K562 (cell line): Measurements from ENCODE around the gene TSPAN18. TPM values are rescaled to one million over a fixed set of nuclear protein-coding genes. Genes with fewer than 3 reads are reported as not detected.

Source experiments
- BRF1 ChIP-seq: IDR thresholded peaks from 3 replicates; pipeline ENCODE4 v1.6.1; 2011; ENCODE audit warnings: borderline replicate concordance, mild to moderate bottlenecking; ENCODE audit not compliant: insufficient read length; ENCODE audit errors: extremely low read depth
- CHD2 ChIP-seq: IDR thresholded peaks from 2 replicates; pipeline ENCODE4 v1.6.1; 2011; ENCODE audit warnings: low read depth, low read length
- DDX20 ChIP-seq: fragments of 450-650 bp; IDR thresholded peaks from 2 replicates; pipeline ENCODE4 v1.6.1; 2016; ENCODE audit warnings: missing genetic modification characterization, low read depth, mild to moderate bottlenecking, missing compliant biosample characterization, moderate library complexity
- POLR3A ChIP-seq: IDR thresholded peaks from 2 replicates; pipeline ENCODE4 v1.6.1; 2011; ENCODE audit warnings: borderline replicate concordance, mild to moderate bottlenecking, moderate library complexity; ENCODE audit not compliant: insufficient read length, insufficient read depth; ENCODE audit errors: extremely low read depth
- RFX1 ChIP-seq: fragments of 450-650 bp; IDR thresholded peaks from 2 replicates; pipeline ENCODE4 v1.6.1; 2016; ENCODE audit warnings: mild to moderate bottlenecking, moderate library complexity
- ZNF274 ChIP-seq: IDR thresholded peaks from 2 replicates; pipeline ENCODE4 v1.6.1; 2011; ENCODE audit warnings: low read depth, mild to moderate bottlenecking, low read length, moderate library complexity, borderline replicate concordance
- ZNF507 ChIP-seq: conservative IDR thresholded peaks from 2 replicates; pipeline ENCODE4 v1.6.1; 2017; ENCODE audit warnings: missing genetic modification characterization, missing compliant biosample characterization
- polyA plus RNA-seq, 8 experiments: library from polyadenylated mRNA; depleted of rRNA in 4 of 8; stranded (reverse) in 5 of 8; unstranded in 3 of 8; fragments of >200 nt; fragmentation: Nextera tagmentation in 2 of 8; fragmentation: Illumina TruSeq in 1 of 8; extraction: Ambion mirVana in 2 of 8; extraction: Trizol in 1 of 8; gene quantifications; 2 replicates each; pipeline versions ENCODE4 v1.2.1 to v1.2.3, GENCODE V29; 2011 to 2014; ENCODE audit warnings: inconsistent platforms in 1 of 8, missing spikeins in 1 of 8
- total RNA-seq, 7 experiments: library from RNA; depleted of rRNA in 6 of 7; stranded (reverse); fragments of >200 nt in 6 of 7; fragmentation: Illumina TruSeq in 2 of 7; extraction: Trizol in 2 of 7; gene quantifications; 2 replicates each; pipeline versions ENCODE4 v1.2.1 to v1.2.3, GENCODE V29; 2011 to 2021; ENCODE audit warnings: low replicate concordance in 1 of 7
- TF ChIP-seq, protein P1 (sequence below), 2 experiments: fragments of 450-650 bp; IDR thresholded peaks; 2 replicates each; pipeline ENCODE4 v1.6.1; 2016; ENCODE audit warnings: mild to moderate bottlenecking in 2 of 2, borderline replicate concordance in 1 of 2, low read depth in 1 of 2, moderate library complexity in 1 of 2
- TF ChIP-seq, protein P2 (sequence below): sonication (generic); formaldehyde crosslinking; IDR thresholded peaks from 2 replicates; pipeline ENCODE4 v1.8.0; 2022; ENCODE audit warnings: mild to moderate bottlenecking, missing genetic modification reagents
- TF ChIP-seq, protein P3 (sequence below): fragments of 250-450 bp; sonication (Bioruptor Pico); IDR thresholded peaks from 2 replicates; pipeline ENCODE4 v1.4.0; 2020; ENCODE audit warnings: mild to moderate bottlenecking
- TF ChIP-seq, protein P4 (sequence below): fragments of 250-450 bp; sonication (Bioruptor Pico); IDR thresholded peaks from 2 replicates; pipeline ENCODE4 v1.5.0; 2021

TSPAN18 gene
- total and polyA plus RNA-seq, 9 of the 15 experiments (the other 6 are each of a cell fraction or from before 2014, with no cell fraction given): 0.17 to 0.35 (median 0.22) TPM; not detected in 4

DNA sequence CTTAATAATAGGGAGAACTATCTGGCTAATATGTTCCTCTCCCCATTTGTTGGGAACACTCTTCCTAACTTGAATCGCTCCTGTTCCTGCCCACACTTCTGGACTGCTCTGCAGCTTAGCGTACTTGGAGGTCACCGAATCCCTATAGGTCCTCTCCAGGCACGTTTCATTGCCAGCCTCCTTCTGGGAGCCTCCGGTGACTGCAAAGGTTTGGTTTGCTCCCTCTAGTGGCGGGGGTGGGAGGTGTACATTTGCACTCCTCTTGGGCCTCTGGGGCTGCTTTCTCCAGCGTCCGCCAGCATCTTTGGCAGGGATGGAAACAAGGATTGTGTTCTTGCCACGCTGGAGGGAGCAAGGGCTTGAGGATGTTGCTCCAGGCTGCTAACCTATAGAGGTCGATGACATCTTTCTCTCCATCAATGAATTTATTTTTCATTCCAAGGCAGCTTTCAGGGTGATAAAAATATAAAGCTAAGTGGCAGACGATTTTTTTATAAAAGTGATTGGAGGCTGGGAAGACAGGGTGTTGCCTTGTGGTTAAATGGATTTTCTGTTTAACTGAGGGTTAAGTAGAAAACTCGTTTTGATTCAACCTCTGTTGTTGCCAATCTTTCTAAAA lies 48.7 kb downstream of the TSPAN18 start (continued):
- TF ChIP-seq, protein P1, sequence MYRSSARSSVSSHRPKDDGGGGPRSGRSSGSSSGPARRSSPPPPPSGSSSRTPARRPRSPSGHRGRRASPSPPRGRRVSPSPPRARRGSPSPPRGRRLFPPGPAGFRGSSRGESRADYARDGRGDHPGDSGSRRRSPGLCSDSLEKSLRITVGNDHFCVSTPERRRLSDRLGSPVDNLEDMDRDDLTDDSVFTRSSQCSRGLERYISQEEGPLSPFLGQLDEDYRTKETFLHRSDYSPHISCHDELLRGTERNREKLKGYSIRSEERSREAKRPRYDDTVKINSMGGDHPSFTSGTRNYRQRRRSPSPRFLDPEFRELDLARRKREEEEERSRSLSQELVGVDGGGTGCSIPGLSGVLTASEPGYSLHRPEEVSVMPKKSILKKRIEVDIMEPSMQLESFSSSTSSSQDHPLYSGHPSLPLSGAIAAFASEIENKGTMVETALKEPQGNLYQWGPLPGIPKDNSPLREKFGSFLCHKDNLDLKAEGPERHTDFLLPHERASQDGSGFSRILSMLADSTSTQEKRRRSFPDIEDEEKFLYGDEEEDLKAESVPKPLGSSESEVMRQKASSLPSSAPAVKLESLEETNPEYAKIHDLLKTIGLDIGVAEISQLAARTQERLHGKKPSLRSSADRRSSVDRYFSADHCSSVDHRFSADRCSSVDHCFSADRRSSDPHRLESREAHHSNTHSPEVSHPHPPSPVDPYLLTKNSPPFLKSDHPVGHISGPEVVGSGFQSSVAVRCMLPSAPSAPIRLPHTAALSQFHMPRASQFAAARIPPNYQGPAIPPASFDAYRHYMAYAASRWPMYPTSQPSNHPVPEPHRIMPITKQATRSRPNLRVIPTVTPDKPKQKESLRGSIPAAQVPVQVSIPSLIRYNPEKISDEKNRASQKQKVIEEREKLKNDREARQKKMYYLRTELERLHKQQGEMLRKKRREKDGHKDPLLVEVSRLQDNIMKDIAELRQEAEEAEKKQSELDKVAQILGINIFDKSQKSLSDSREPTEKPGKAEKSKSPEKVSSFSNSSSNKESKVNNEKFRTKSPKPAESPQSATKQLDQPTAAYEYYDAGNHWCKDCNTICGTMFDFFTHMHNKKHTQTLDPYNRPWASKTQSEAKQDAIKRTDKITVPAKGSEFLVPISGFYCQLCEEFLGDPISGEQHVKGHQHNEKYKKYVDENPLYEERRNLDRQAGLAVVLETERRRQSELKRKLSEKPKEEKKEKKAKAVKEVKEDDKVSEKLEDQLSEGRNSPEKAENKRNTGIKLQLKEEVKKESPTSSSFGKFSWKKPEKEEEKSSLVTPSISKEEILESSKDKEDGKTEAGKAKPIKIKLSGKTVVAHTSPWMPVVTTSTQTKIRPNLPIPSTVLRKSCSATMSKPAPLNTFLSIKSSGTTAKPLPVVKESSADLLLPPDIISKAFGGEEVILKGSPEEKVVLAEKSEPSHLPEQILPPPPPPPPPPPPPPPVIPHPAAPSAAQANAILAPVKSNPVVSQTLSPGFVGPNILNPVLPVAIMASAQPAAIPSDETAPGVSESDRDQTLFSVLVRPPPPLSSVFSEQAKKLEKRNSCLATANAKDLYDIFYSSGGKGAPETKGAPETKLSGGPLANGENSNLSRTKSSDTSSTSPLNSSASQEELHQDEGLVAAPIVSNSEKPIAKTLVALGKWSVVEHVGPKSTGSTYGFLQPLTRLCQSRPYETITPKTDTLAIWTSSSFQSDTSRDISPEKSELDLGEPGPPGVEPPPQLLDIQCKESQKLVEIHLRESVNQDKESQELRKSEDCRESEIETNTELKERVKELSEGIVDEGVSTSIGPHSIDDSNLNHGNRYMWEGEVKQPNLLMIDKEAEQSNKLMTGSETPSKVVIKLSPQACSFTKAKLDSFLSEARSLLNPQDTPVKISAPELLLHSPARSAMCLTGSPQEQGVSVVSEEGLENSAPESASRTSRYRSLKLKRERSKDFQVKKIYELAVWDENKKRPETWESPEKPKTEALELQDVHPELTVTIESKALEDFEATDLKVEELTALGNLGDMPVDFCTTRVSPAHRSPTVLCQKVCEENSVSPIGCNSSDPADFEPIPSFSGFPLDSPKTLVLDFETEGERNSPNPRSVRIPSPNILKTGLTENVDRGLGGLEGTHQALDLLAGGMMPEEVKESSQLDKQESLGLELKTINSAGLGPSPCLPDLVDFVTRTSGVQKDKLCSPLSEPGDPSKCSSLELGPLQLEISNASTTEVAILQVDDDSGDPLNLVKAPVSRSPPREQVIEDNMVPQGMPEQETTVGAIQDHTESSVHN (IDR thresholded peaks at IDR 0.05; ENCODE audit: borderline replicate concordance in 1 of 2, low read depth in 1 of 2): no peak
- no peak for TF ChIP-seq ZNF274
- TF ChIP-seq, protein P2, sequence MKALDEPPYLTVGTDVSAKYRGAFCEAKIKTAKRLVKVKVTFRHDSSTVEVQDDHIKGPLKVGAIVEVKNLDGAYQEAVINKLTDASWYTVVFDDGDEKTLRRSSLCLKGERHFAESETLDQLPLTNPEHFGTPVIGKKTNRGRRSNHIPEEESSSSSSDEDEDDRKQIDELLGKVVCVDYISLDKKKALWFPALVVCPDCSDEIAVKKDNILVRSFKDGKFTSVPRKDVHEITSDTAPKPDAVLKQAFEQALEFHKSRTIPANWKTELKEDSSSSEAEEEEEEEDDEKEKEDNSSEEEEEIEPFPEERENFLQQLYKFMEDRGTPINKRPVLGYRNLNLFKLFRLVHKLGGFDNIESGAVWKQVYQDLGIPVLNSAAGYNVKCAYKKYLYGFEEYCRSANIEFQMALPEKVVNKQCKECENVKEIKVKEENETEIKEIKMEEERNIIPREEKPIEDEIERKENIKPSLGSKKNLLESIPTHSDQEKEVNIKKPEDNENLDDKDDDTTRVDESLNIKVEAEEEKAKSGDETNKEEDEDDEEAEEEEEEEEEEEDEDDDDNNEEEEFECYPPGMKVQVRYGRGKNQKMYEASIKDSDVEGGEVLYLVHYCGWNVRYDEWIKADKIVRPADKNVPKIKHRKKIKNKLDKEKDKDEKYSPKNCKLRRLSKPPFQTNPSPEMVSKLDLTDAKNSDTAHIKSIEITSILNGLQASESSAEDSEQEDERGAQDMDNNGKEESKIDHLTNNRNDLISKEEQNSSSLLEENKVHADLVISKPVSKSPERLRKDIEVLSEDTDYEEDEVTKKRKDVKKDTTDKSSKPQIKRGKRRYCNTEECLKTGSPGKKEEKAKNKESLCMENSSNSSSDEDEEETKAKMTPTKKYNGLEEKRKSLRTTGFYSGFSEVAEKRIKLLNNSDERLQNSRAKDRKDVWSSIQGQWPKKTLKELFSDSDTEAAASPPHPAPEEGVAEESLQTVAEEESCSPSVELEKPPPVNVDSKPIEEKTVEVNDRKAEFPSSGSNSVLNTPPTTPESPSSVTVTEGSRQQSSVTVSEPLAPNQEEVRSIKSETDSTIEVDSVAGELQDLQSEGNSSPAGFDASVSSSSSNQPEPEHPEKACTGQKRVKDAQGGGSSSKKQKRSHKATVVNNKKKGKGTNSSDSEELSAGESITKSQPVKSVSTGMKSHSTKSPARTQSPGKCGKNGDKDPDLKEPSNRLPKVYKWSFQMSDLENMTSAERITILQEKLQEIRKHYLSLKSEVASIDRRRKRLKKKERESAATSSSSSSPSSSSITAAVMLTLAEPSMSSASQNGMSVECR: no peak
- TF ChIP-seq CHD2: no peak
- TF ChIP-seq ZNF507 (tag): no peak
- no peak for TF ChIP-seq RFX1
- TF ChIP-seq, protein P3, sequence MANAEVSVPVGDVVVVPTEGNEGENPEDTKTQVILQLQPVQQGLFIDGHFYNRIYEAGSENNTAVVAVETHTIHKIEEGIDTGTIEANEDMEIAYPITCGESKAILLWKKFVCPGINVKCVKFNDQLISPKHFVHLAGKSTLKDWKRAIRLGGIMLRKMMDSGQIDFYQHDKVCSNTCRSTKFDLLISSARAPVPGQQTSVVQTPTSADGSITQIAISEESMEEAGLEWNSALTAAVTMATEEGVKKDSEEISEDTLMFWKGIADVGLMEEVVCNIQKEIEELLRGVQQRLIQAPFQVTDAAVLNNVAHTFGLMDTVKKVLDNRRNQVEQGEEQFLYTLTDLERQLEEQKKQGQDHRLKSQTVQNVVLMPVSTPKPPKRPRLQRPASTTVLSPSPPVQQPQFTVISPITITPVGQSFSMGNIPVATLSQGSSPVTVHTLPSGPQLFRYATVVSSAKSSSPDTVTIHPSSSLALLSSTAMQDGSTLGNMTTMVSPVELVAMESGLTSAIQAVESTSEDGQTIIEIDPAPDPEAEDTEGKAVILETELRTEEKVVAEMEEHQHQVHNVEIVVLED (CRISPR knock-in tag): no peak
- TF ChIP-seq DDX20 (tag): no peak
- TF ChIP-seq, protein P4, sequence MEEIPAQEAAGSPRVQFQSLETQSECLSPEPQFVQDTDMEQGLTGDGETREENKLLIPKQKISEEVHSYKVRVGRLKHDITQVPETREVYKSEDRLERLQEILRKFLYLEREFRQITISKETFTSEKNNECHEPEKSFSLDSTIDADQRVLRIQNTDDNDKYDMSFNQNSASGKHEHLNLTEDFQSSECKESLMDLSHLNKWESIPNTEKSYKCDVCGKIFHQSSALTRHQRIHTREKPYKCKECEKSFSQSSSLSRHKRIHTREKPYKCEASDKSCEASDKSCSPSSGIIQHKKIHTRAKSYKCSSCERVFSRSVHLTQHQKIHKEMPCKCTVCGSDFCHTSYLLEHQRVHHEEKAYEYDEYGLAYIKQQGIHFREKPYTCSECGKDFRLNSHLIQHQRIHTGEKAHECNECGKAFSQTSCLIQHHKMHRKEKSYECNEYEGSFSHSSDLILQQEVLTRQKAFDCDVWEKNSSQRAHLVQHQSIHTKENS (CRISPR knock-in tag): no peak
- no peak for TF ChIP-seq POLR3A
- TF ChIP-seq BRF1: no peak
